Measurements from ENCODE around the gene NHSL2. TPM values are rescaled to one million over a fixed set of nuclear protein-coding genes. Genes with fewer than 3 reads are reported as not detected.

The NHSL2 gene
- total and polyA plus RNA-seq, 2 experiments from 2014 or later, result 4.7 to 9.5 TPM

DNA sequence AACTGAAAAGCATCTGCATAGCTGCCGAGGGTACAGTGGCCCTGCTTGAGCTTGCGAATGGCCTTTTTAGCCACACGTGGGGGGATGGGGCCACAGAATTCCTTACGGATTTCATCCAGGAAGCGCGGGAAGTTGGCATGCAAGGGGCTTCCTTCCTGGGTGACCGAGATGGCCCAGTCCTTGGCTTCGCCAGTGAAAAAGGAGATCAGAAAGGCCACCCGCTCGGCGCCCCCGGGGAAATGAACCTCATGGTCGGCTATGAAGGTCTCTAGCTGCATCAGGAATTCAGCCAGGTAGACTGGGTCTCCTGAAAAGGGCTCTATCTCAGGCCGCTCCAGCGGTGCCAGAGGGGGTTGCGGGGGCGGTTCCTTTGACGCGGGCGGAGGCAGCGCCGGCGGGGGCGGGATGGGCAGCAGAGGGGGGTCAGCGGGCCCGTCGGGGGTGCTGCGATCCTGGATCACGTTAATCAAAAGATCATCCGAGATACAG, 220.2 kb downstream of the NHSL2 start (continued):
- TF ChIP-seq, protein P1, sequence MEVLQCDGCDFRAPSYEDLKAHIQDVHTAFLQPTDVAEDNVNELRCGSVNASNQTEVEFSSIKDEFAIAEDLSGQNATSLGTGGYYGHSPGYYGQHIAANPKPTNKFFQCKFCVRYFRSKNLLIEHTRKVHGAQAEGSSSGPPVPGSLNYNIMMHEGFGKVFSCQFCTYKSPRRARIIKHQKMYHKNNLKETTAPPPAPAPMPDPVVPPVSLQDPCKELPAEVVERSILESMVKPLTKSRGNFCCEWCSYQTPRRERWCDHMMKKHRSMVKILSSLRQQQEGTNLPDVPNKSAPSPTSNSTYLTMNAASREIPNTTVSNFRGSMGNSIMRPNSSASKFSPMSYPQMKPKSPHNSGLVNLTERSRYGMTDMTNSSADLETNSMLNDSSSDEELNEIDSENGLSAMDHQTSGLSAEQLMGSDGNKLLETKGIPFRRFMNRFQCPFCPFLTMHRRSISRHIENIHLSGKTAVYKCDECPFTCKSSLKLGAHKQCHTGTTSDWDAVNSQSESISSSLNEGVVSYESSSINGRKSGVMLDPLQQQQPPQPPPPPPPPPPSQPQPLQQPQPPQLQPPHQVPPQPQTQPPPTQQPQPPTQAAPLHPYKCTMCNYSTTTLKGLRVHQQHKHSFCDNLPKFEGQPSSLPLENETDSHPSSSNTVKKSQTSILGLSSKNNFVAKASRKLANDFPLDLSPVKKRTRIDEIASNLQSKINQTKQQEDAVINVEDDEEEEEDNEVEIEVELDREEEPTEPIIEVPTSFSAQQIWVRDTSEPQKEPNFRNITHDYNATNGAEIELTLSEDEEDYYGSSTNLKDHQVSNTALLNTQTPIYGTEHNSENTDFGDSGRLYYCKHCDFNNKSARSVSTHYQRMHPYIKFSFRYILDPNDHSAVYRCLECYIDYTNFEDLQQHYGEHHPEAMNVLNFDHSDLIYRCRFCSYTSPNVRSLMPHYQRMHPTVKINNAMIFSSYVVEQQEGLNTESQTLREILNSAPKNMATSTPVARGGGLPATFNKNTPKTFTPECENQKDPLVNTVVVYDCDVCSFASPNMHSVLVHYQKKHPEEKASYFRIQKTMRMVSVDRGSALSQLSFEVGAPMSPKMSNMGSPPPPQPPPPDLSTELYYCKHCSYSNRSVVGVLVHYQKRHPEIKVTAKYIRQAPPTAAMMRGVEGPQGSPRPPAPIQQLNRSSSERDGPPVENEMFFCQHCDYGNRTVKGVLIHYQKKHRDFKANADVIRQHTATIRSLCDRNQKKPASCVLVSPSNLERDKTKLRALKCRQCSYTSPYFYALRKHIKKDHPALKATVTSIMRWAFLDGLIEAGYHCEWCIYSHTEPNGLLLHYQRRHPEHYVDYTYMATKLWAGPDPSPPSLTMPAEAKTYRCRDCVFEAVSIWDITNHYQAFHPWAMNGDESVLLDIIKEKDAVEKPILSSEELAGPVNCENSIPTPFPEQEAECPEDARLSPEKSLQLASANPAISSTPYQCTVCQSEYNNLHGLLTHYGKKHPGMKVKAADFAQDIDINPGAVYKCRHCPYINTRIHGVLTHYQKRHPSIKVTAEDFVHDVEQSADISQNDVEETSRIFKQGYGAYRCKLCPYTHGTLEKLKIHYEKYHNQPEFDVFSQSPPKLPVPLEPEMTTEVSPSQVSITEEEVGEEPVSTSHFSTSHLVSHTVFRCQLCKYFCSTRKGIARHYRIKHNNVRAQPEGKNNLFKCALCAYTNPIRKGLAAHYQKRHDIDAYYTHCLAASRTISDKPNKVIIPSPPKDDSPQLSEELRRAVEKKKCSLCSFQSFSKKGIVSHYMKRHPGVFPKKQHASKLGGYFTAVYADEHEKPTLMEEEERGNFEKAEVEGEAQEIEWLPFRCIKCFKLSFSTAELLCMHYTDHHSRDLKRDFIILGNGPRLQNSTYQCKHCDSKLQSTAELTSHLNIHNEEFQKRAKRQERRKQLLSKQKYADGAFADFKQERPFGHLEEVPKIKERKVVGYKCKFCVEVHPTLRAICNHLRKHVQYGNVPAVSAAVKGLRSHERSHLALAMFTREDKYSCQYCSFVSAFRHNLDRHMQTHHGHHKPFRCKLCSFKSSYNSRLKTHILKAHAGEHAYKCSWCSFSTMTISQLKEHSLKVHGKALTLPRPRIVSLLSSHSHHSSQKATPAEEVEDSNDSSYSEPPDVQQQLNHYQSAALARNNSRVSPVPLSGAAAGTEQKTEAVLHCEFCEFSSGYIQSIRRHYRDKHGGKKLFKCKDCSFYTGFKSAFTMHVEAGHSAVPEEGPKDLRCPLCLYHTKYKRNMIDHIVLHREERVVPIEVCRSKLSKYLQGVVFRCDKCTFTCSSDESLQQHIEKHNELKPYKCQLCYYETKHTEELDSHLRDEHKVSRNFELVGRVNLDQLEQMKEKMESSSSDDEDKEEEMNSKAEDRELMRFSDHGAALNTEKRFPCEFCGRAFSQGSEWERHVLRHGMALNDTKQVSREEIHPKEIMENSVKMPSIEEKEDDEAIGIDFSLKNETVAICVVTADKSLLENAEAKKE (CRISPR knock-in tag; IDR thresholded peaks at IDR 0.05), result no peak
- no peak for TF ChIP-seq EZH2phosphoT487 (IDR thresholded peaks at IDR 0.05; ENCODE audit: unreplicated experiment)

DNA sequence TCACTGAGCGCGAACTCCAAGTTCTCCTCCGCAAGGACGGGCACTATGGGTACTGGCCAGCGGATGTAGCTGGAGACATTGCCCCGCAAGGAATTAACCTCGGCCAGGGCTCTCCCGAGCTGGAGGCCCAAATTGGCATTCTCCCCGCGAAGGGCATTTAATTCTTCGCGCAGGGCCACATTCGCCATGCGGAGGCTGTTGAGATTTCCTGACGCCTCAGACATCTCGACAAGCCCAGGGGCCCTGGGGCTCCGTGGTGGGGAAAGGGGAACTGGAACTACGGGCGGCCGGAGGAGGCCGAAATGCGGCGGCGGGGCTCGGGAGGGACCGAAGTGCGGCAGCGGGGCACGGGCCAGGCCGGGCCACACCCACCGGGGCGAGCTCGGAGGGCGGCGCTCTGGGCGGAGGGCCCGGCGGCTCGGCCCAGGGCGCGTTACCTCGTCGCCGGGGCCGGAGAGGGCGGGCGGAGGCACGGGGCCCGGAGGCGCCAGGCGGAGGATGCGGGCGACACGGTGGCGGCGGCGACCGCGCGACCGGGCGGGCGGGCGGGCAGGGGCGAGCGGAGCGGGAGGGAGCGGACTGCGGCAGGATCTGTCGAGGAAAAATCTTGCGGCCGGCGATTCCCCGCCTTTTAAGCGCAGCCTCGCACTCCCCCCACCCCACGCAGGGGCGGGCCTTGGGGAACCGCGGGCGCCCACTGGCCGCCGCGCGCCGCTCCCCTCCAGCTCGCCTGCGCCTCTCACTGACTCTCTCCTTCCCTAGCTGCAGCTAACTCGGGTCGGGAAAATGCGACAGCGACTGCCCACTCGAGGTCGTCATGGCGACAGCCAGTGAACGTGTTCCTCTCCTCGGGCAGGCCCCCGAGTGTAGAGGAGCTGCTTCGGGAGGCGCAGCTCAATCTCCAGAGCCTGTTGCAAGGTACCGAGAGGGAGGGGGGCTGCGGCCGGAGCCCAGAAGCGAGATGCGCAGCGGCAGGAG, 221.0 kb downstream of the NHSL2 start, which contains the start of gene RTL5:
Gene RTL5, minus strand, starts transcription at position 599 of the 978 bp plus-strand sequence.
- peak; percentile 63 for DNase-seq (ENCODE audit: low spot score)
- Histone ChIP-seq H3K4me1 (ENCODE audit: insufficient read depth) (peaks cover 6% of the 10 kb centered on the region), H3K4me3 (peak within 1 kb of the TSS; percentile 58), H3K79me2 (replicated peaks; ENCODE audit: insufficient read depth) (no peaks in the 10 kb centered on the region), H3K9me2 (ENCODE audit: insufficient read depth) (no peaks in the 10 kb centered on the region), H3F3A (replicated peaks; ENCODE audit: low read depth) (no peaks in the 10 kb centered on the region), H3K36me3 (ENCODE audit: insufficient read depth) (no peaks in the 10 kb centered on the region), H3K27me3 (ENCODE audit: insufficient read depth) (peaks cover 49% of the 10 kb centered on the region), H4K20me1 (replicated peaks; ENCODE audit: insufficient read depth) (no peaks in the 10 kb centered on the region), H3K4me2 (peak within 1 kb of the TSS; percentile 80), H3K27ac (ENCODE audit: low read depth) (no peak within 1 kb of the TSS), H2AFZ (no peak within 1 kb of the TSS)
- H3K27ac Mint-ChIP-seq, result no peak within 1 kb of the TSS
- peaks cover 22% of the 10 kb centered on the region for H3K4me1 Mint-ChIP-seq
- peak; percentile 70 for ATAC-seq
- TF ChIP-seq ZNF331 (CRISPR knock-in tag; IDR thresholded peaks at IDR 0.05; ENCODE audit: low read depth), result no peak
- TF ChIP-seq NANOG (IDR thresholded peaks at IDR 0.05; ENCODE audit: borderline replicate concordance), result no peak
- no peak for TF ChIP-seq POLR2AphosphoS5 (IDR thresholded peaks at IDR 0.05; ENCODE audit: low read depth)
- TF ChIP-seq, protein P2, sequence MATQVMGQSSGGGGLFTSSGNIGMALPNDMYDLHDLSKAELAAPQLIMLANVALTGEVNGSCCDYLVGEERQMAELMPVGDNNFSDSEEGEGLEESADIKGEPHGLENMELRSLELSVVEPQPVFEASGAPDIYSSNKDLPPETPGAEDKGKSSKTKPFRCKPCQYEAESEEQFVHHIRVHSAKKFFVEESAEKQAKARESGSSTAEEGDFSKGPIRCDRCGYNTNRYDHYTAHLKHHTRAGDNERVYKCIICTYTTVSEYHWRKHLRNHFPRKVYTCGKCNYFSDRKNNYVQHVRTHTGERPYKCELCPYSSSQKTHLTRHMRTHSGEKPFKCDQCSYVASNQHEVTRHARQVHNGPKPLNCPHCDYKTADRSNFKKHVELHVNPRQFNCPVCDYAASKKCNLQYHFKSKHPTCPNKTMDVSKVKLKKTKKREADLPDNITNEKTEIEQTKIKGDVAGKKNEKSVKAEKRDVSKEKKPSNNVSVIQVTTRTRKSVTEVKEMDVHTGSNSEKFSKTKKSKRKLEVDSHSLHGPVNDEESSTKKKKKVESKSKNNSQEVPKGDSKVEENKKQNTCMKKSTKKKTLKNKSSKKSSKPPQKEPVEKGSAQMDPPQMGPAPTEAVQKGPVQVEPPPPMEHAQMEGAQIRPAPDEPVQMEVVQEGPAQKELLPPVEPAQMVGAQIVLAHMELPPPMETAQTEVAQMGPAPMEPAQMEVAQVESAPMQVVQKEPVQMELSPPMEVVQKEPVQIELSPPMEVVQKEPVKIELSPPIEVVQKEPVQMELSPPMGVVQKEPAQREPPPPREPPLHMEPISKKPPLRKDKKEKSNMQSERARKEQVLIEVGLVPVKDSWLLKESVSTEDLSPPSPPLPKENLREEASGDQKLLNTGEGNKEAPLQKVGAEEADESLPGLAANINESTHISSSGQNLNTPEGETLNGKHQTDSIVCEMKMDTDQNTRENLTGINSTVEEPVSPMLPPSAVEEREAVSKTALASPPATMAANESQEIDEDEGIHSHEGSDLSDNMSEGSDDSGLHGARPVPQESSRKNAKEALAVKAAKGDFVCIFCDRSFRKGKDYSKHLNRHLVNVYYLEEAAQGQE (IDR thresholded peaks at IDR 0.05; ENCODE audit: unreplicated experiment), result no peak
- H3K9me3 Mint-ChIP-seq, result peaks cover 17% of the 10 kb centered on the region
- H3K27me3 Mint-ChIP-seq (ENCODE audit: insufficient read depth, low read depth, poor library complexity), result peaks cover 48% of the 10 kb centered on the region
- peak within 1 kb of the TSS; percentile 76 for H3K4me3 Mint-ChIP-seq
- peaks cover 24% of the 10 kb centered on the region for H3K36me3 Mint-ChIP-seq (ENCODE audit: low read depth)

Measured in GM23338 (cell line).